OCI-LY1 (cell line): ENCODE data around the gene CASD1.

Source experiments
- CTCF ChIP-seq: fragments of 200-600 bp; sonication (generic), shearing (Covaris generic); IDR thresholded peaks from 2 replicates; pipeline ENCODE4 v1.5.1; 2017; ENCODE audit warnings: mild to moderate bottlenecking, antibody characterized with exemption, low read length, moderate library complexity, mixed read lengths
- EZH2 ChIP-seq: fragments of 200-600 bp; sonication (generic), shearing (Covaris generic); IDR thresholded peaks from 2 replicates; pipeline ENCODE4 v1.8.0; 2017; ENCODE audit warnings: borderline replicate concordance, mixed run types, mild to moderate bottlenecking, antibody characterized with exemption, low read length, moderate library complexity, mixed read lengths

DNA sequence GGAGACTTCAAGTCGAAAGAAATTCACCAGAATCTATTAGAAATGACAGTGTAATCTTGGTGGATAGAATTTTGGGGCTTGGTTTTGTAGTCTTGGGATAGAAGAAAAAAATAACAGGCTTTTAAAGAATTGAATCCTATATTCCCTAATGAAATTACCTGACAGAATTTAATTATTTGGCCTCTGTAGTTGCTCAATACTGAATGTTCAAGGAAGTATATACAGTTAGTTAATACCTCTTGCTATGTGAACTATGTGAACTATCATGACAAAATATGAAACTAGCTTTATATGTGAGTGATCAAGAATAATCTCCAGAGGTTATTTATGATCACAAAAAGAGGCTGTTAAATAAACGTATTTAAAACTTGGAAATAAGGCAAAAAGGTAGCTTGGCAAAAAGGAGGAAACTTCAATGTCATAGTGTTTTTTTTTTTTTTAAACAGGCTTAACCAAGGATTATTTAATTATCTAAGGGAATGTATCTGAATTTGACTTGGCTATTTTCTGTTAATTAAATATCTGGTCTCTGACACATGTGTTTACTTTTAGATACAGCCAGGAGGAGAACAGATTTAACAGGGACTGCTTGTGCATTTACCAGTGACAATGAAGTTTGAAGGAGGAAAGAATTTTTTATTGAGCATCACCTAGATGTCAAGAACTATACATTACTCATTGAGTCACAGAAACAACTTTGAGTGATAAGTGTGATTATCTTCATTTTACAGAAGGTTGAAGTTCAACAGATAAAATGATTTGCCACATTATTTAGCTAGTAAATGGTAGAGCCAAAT lies 11.5 kb upstream of the CASD1 start:
- TF ChIP-seq CTCF (no peak), EZH2 (no peak)
